HepG2 (cell line): ENCODE measurements around the gene C5AR2. TPM values are rescaled to one million over a fixed set of nuclear protein-coding genes. Genes with fewer than 3 reads are reported as not detected.

Source experiments
- AKAP8 ChIP-seq: sonication (generic); formaldehyde crosslinking; IDR thresholded peaks from 2 replicates; pipeline ENCODE4 v1.5.1; 2020; ENCODE audit warnings: mild to moderate bottlenecking, missing genetic modification reagents
- ARID5B ChIP-seq: IDR thresholded peaks from 2 replicates; pipeline ENCODE4 v1.4.0; 2020; ENCODE audit warnings: mild to moderate bottlenecking, missing genetic modification reagents
- MATR3 ChIP-seq: sonication (generic); formaldehyde crosslinking; IDR thresholded peaks from 2 replicates; pipeline ENCODE4 v1.4.0; 2020; ENCODE audit warnings: missing genetic modification reagents
- PHF8 ChIP-seq: sonication (generic); formaldehyde crosslinking; IDR thresholded peaks from 2 replicates; pipeline ENCODE4 v1.5.0; 2020; ENCODE audit warnings: missing genetic modification reagents
- PRMT3 ChIP-seq: sonication (generic); formaldehyde crosslinking; IDR thresholded peaks from 2 replicates; pipeline ENCODE4 v1.8.1; 2022; ENCODE audit warnings: low read depth, mild to moderate bottlenecking, moderate library complexity, missing genetic modification reagents, borderline replicate concordance
- TAF15 ChIP-seq: fragments of 200-400 bp; formaldehyde crosslinking; IDR thresholded peaks from one replicate; pipeline ENCODE4 v1.6.1; 2018; ENCODE audit warnings: mild to moderate bottlenecking, low read depth, low read length; ENCODE audit not compliant: poor library complexity, severe bottlenecking
- YEATS4 ChIP-seq: sonication (generic); formaldehyde crosslinking; IDR thresholded peaks from 2 replicates; pipeline ENCODE4 v1.4.0; 2020; ENCODE audit warnings: missing genetic modification reagents, borderline replicate concordance
- ZFP62 ChIP-seq: sonication (generic); formaldehyde crosslinking; IDR thresholded peaks from 2 replicates; pipeline ENCODE4 v1.4.0; 2020; ENCODE audit warnings: missing genetic modification reagents
- ZGPAT ChIP-seq: IDR thresholded peaks from 2 replicates; pipeline ENCODE4 v1.6.1; 2016; ENCODE audit warnings: mild to moderate bottlenecking
- ZMAT3 ChIP-seq: sonication (generic); formaldehyde crosslinking; conservative IDR thresholded peaks from 2 replicates; pipeline ENCODE4 v1.7.0; 2021; ENCODE audit warnings: missing genetic modification reagents
- ZNF232 ChIP-seq: sonication (generic); formaldehyde crosslinking; IDR thresholded peaks from 2 replicates; pipeline ENCODE4 v1.4.0; 2020; ENCODE audit warnings: missing genetic modification reagents, borderline replicate concordance
- ZNF274 ChIP-seq: sonication (generic); formaldehyde crosslinking; IDR thresholded peaks from 2 replicates; pipeline ENCODE4 v1.5.1; 2020; ENCODE audit warnings: mild to moderate bottlenecking, missing genetic modification reagents
- ZNF318 ChIP-seq: sonication (generic); formaldehyde crosslinking; IDR thresholded peaks from 2 replicates; pipeline ENCODE4 v1.4.0; 2020; ENCODE audit warnings: mild to moderate bottlenecking, missing genetic modification reagents
- ZNF468 ChIP-seq: sonication (generic); formaldehyde crosslinking; IDR thresholded peaks from 2 replicates; pipeline ENCODE4 v1.8.0; 2022; ENCODE audit warnings: mild to moderate bottlenecking, moderate library complexity, missing genetic modification reagents
- ZNF530 ChIP-seq: sonication (generic); formaldehyde crosslinking; IDR thresholded peaks from 2 replicates; pipeline ENCODE4 v1.5.0; 2020; ENCODE audit warnings: low read depth, mild to moderate bottlenecking, missing genetic modification reagents
- ZNF550 ChIP-seq: sonication (generic); formaldehyde crosslinking; IDR thresholded peaks from 2 replicates; pipeline ENCODE4 v1.4.0; 2020; ENCODE audit warnings: mild to moderate bottlenecking, missing genetic modification reagents, borderline replicate concordance
- ZNF747 ChIP-seq: sonication (generic); formaldehyde crosslinking; IDR thresholded peaks from 2 replicates; pipeline ENCODE4 v1.8.1; 2023; ENCODE audit warnings: missing genetic modification reagents, mild to moderate bottlenecking, borderline replicate concordance
- polyA plus RNA-seq, 8 experiments: library from polyadenylated mRNA; depleted of rRNA in 3 of 8; stranded (reverse) in 7 of 8; unstranded in 1 of 8; fragments of >200 nt; fragmentation: Illumina TruSeq in 4 of 8; extraction: Trizol in 4 of 8; gene quantifications; 2 replicates each; pipeline versions ENCODE4 v1.2.1 to v1.2.3, GENCODE V29; 2011 to 2016; ENCODE audit warnings: low read depth in 4 of 8, missing spikeins in 1 of 8, mixed read lengths in 1 of 8; ENCODE audit not compliant: insufficient read depth in 1 of 8
- total RNA-seq, 5 experiments: library from RNA; depleted of rRNA; stranded (reverse); fragments of >200 nt; fragmentation: Illumina TruSeq; extraction: Trizol; gene quantifications; 2 replicates each; pipeline ENCODE4 v1.2.3, GENCODE V29; 2016; ENCODE audit warnings: low read depth in 1 of 5

C5AR2 gene
- total and polyA plus RNA-seq, 2 of the 13 experiments (the other 11 are each of a cell fraction or from before 2014, with no cell fraction given): 0.09 to 0.24 TPM

GRCh38 chr19:47353307-47353712, 21.3 kb downstream of the C5AR2 start (continued):
- TF ChIP-seq ZNF318 (CRISPR knock-in tag) (no peak), ZNF550 (CRISPR knock-in tag) (no peak; the same call in 1 of the 2 replicates), ZNF232 (CRISPR knock-in tag) (no peak), ZMAT3 (peak; percentile 70; the same call in 1 of the 2 replicates), MATR3 (CRISPR knock-in tag) (no peak), ZNF530 (CRISPR knock-in tag) (no peak), PRMT3 (no peak), TAF15 (no peak), ZGPAT (CRISPR knock-in tag) (peak; percentile 29; the same call in 1 of the 2 replicates), YEATS4 (CRISPR knock-in tag) (peak; percentile 52; the same call in 1 of the 2 replicates), ZNF468 (CRISPR knock-in tag) (no peak), ZFP62 (CRISPR knock-in tag) (no peak), ZNF274 (CRISPR knock-in tag) (no peak), AKAP8 (CRISPR knock-in tag) (no peak), PHF8 (CRISPR knock-in tag) (0 out of 2 replicates have a peak, but pooled peaks have one; percentile 44), ARID5B (CRISPR knock-in tag) (peak; percentile 65), ZNF747 (CRISPR knock-in tag) (no peak)
